ENCODE measurements around the gene SYT8.

The SYT8 gene

GRCh38 chr11:1817511-1817910, 17.3 kb upstream of the SYT8 start:
- Histone ChIP-seq H2AFZ (ENCODE audit: insufficient read depth, low read length, poor library complexity) (no peak overlapping the region), H3K4me2 (ENCODE audit: low read length) (no peak overlapping the region), H3K79me2 (ENCODE audit: control insufficient read depth, insufficient read depth, low read length, poor library complexity) (no peaks in the 10 kb centered on the region), H2BK120ac (ENCODE audit: insufficient read depth, low read length, poor library complexity) (no peak overlapping the region), H3K4ac (ENCODE audit: low read depth, low read length) (no peak overlapping the region), H3K23ac (ENCODE audit: low read length) (no peak overlapping the region), H3K18ac (ENCODE audit: low read length) (no peak overlapping the region), H4K12ac (ENCODE audit: low read depth, low read length) (no peak overlapping the region), H4K91ac (ENCODE audit: low read depth, low read length) (no peak overlapping the region), H4K8ac (ENCODE audit: low read depth, low read length) (no peak overlapping the region), H3K9me3 (ENCODE audit: insufficient read depth, low read depth, low read length) (peaks cover 8% of the 10 kb centered on the region), H2BK5ac (ENCODE audit: low read depth, low read length, poor library complexity) (no peak overlapping the region), H3K27ac (ENCODE audit: low read depth, low read length) (no peak overlapping the region), H2AK5ac (ENCODE audit: low read length) (no peak overlapping the region), H3K9ac (ENCODE audit: low read length) (no peak overlapping the region), H2BK12ac (ENCODE audit: low read length) (no peak overlapping the region), H3K79me1 (ENCODE audit: low read length) (no peaks in the 10 kb centered on the region), H3K14ac (ENCODE audit: low read length) (no peak overlapping the region), H3K27me3 (ENCODE audit: insufficient read depth, low read length) (no peaks in the 10 kb centered on the region), H3K4me3 (ENCODE audit: low read depth, low read length) (no peak overlapping the region), H3K36me3 (ENCODE audit: control insufficient read depth in 1 of 2, insufficient read depth in 2 of 2, low read length in 2 of 2) (no peaks in the 10 kb centered on the region), H3K4me1 (ENCODE audit: control insufficient read depth in 1 of 2, insufficient read depth in 2 of 2, low read length in 2 of 2) (peaks cover 0 to 11% of the 10 kb centered on the region in 2 experiments)
- no peak for DNase-seq
- WGBS (ENCODE audit: extremely low coverage, insufficient coverage, insufficient read length): no CpG with 5 or more reads among the region's 1 CpG

- no CpG with 5 or more reads among the region's 3 CpGs for WGBS (ENCODE audit: extremely low coverage, insufficient coverage, insufficient read length)
- H3K9ac ChIP-seq (ENCODE audit: low read length): no peak overlapping the region
- H3K79me1 ChIP-seq (ENCODE audit: low read length): no peaks in the 10 kb centered on the region
- H3K4me1 ChIP-seq (ENCODE audit: control insufficient read depth in 1 of 2, insufficient read depth in 2 of 2, low read length in 2 of 2): peaks cover 0 to 11% of the 10 kb centered on the region in 2 experiments
- H2BK5ac ChIP-seq (ENCODE audit: low read depth, low read length, poor library complexity): no peak overlapping the region
- H3K23ac ChIP-seq (ENCODE audit: low read length): no peak overlapping the region
- no peak overlapping the region for H2BK120ac ChIP-seq (ENCODE audit: insufficient read depth, low read length, poor library complexity)
- H2AFZ ChIP-seq (ENCODE audit: insufficient read depth, low read length, poor library complexity): no peak overlapping the region
- H3K27ac ChIP-seq (ENCODE audit: low read depth, low read length): no peak overlapping the region
- H4K12ac ChIP-seq (ENCODE audit: low read depth, low read length): no peak overlapping the region
- H3K4me3 ChIP-seq (ENCODE audit: low read depth, low read length): no peak overlapping the region
- H3K79me2 ChIP-seq (ENCODE audit: control insufficient read depth, insufficient read depth, low read length, poor library complexity): no peaks in the 10 kb centered on the region
- no peak overlapping the region for H2BK12ac ChIP-seq (ENCODE audit: low read length)
- H3K27me3 ChIP-seq (ENCODE audit: insufficient read depth, low read length): no peaks in the 10 kb centered on the region
- H3K36me3 ChIP-seq (ENCODE audit: control insufficient read depth in 1 of 2, insufficient read depth in 2 of 2, low read length in 2 of 2): no peaks in the 10 kb centered on the region
- no peak overlapping the region for H3K4ac ChIP-seq (ENCODE audit: low read depth, low read length)
- H3K14ac ChIP-seq (ENCODE audit: low read length): no peak overlapping the region
- no peak overlapping the region for H3K18ac ChIP-seq (ENCODE audit: low read length)
- H3K4me2 ChIP-seq (ENCODE audit: low read length): no peak overlapping the region
- H2AK5ac ChIP-seq (ENCODE audit: low read length): no peak overlapping the region
- H3K9me3 ChIP-seq (ENCODE audit: insufficient read depth, low read depth, low read length): peaks cover 6% of the 10 kb centered on the region
- no peak overlapping the region for H4K8ac ChIP-seq (ENCODE audit: low read depth, low read length)
- no peak overlapping the region for H4K91ac ChIP-seq (ENCODE audit: low read depth, low read length)
- no peak for DNase-seq
These were observed 15.7 kb upstream of the SYT8 start for GRCh38 chr11:1819074-1819473.

- Histone ChIP-seq H2BK12ac (ENCODE audit: low read length) (no peak overlapping the region), H3K79me1 (ENCODE audit: low read length) (no peaks in the 10 kb centered on the region), H3K14ac (ENCODE audit: low read length) (no peak overlapping the region), H4K91ac (ENCODE audit: low read depth, low read length) (no peak overlapping the region), H3K79me2 (ENCODE audit: control insufficient read depth, insufficient read depth, low read length, poor library complexity) (no peaks in the 10 kb centered on the region), H2BK120ac (ENCODE audit: insufficient read depth, low read length, poor library complexity) (no peak overlapping the region), H3K18ac (ENCODE audit: low read length) (no peak overlapping the region), H2AFZ (ENCODE audit: insufficient read depth, low read length, poor library complexity) (no peak overlapping the region), H3K23ac (ENCODE audit: low read length) (no peak overlapping the region), H2BK5ac (ENCODE audit: low read depth, low read length, poor library complexity) (no peak overlapping the region), H4K8ac (ENCODE audit: low read depth, low read length) (no peak overlapping the region), H3K4ac (ENCODE audit: low read depth, low read length) (no peak overlapping the region), H3K4me3 (ENCODE audit: low read depth, low read length) (no peak overlapping the region), H3K27me3 (ENCODE audit: insufficient read depth, low read length) (no peaks in the 10 kb centered on the region), H3K4me1 (ENCODE audit: control insufficient read depth in 1 of 2, insufficient read depth in 2 of 2, low read length in 2 of 2) (peaks cover 3 to 11% of the 10 kb centered on the region in 2 experiments), H2AK5ac (ENCODE audit: low read length) (no peak overlapping the region), H3K4me2 (ENCODE audit: low read length) (no peak overlapping the region), H3K9me3 (ENCODE audit: insufficient read depth, low read depth, low read length) (peaks cover 6% of the 10 kb centered on the region), H3K9ac (ENCODE audit: low read length) (no peak overlapping the region), H3K36me3 (ENCODE audit: control insufficient read depth in 1 of 2, insufficient read depth in 2 of 2, low read length in 2 of 2) (no peaks in the 10 kb centered on the region), H3K27ac (ENCODE audit: low read depth, low read length) (no peak overlapping the region), H4K12ac (ENCODE audit: low read depth, low read length) (no peak overlapping the region)
- WGBS (ENCODE audit: extremely low coverage, insufficient coverage, insufficient read length): no CpG with 5 or more reads among the region's 14 CpGs
- peak in 1 of 2 donors; percentile 57 for DNase-seq
These were observed 14.1 kb upstream of the SYT8 start for GRCh38 chr11:1820463-1821325.

- Histone ChIP-seq H3K4ac (ENCODE audit: low read depth, low read length) (no peak overlapping the region), H4K91ac (ENCODE audit: low read depth, low read length) (no peak overlapping the region), H3K4me3 (ENCODE audit: low read depth, low read length) (no peak overlapping the region), H2BK5ac (ENCODE audit: low read depth, low read length, poor library complexity) (no peak overlapping the region), H2AFZ (ENCODE audit: insufficient read depth, low read length, poor library complexity) (no peak overlapping the region), H3K23ac (ENCODE audit: low read length) (no peak overlapping the region), H3K4me2 (ENCODE audit: low read length) (no peak overlapping the region), H2AK5ac (ENCODE audit: low read length) (no peak overlapping the region), H3K27ac (ENCODE audit: low read depth, low read length) (no peak overlapping the region), H3K9ac (ENCODE audit: low read length) (no peak overlapping the region), H4K8ac (ENCODE audit: low read depth, low read length) (no peak overlapping the region), H2BK12ac (ENCODE audit: low read length) (no peak overlapping the region), H3K14ac (ENCODE audit: low read length) (no peak overlapping the region), H4K12ac (ENCODE audit: low read depth, low read length) (no peak overlapping the region), H3K79me2 (ENCODE audit: control insufficient read depth, insufficient read depth, low read length, poor library complexity) (no peaks in the 10 kb centered on the region), H3K4me1 (ENCODE audit: control insufficient read depth in 1 of 2, insufficient read depth in 2 of 2, low read length in 2 of 2) (peaks cover 3 to 11% of the 10 kb centered on the region in 2 experiments), H3K9me3 (ENCODE audit: insufficient read depth, low read depth, low read length) (peaks cover 6% of the 10 kb centered on the region), H3K27me3 (ENCODE audit: insufficient read depth, low read length) (no peaks in the 10 kb centered on the region), H3K18ac (ENCODE audit: low read length) (no peak overlapping the region), H3K79me1 (ENCODE audit: low read length) (no peaks in the 10 kb centered on the region), H2BK120ac (ENCODE audit: insufficient read depth, low read length, poor library complexity) (no peak overlapping the region), H3K36me3 (ENCODE audit: control insufficient read depth in 1 of 2, insufficient read depth in 2 of 2, low read length in 2 of 2) (no peaks in the 10 kb centered on the region)
- no peak for DNase-seq
These were observed 13.2 kb upstream of the SYT8 start for GRCh38 chr11:1821562-1821961.
